Right atrium auricular region (tissue), 2 donors: ENCODE results near the gene PZP. TPM values are rescaled to one million over a fixed set of nuclear protein-coding genes. Genes with fewer than 3 reads are reported as not detected.

Source experiments
- DNase-seq: peaks from one replicate; pipeline ENCODE4 v3.0.0-alpha.2; 2019; ENCODE audit warnings: low spot score
- H3K27ac ChIP-seq, 2 donors: fragments of 200-600 bp; sonication (generic); 1 replicate in 1 of 2; 2 replicates in 1 of 2; pipeline ENCODE4 v1.5.1; 2016 to 2019
- H3K27me3 ChIP-seq, 2 donors: fragments of 200-600 bp; sonication (generic); one replicate each; pipeline versions ENCODE4 v1.5.1 to v1.6.0; 2017 to 2019
- H3K36me3 ChIP-seq: fragments of 200-600 bp; sonication (generic); one replicate; pipeline ENCODE4 v1.5.1; 2016
- H3K4me1 ChIP-seq, 2 donors: fragments of 200-600 bp; sonication (generic); one replicate each; pipeline versions ENCODE4 v1.5.1 to v1.6.0; 2017 to 2019
- H3K4me3 ChIP-seq, 2 donors: fragments of 200-600 bp; sonication (generic); 1 replicate in 1 of 2; 2 replicates in 1 of 2; pipeline ENCODE4 v1.5.1; 2017 to 2019; ENCODE audit warnings: mild to moderate bottlenecking in 1 of 2, moderate library complexity in 1 of 2
- H3K9me3 ChIP-seq, 2 donors: fragments of 200-600 bp; sonication (generic); one replicate each; pipeline ENCODE4 v1.5.1; 2019
- CTCF ChIP-seq, 2 donors: fragments of 200-600 bp; sonication (generic); IDR thresholded peaks; one replicate each; pipeline ENCODE4 v1.5.1; 2019; ENCODE audit warnings: antibody characterized with exemption in 2 of 2
- total RNA-seq, 2 donors: library from RNA; depleted of rRNA; stranded (reverse); fragments of >200 nt; gene quantifications; one replicate each; pipeline ENCODE4 v1.1.0, GENCODE V29; 2016

Gene PZP
- total RNA-seq, 2 donors from 2014 or later = not detected

GRCh38 chr12:9156119-9156518 is 52.1 kb downstream of the PZP start:
- TF ChIP-seq CTCF (IDR thresholded peaks at IDR 0.05) = no peak
- no peak for DNase-seq

GRCh38 chr12:9149372-9149771 is 58.8 kb downstream of the PZP start:
- Histone ChIP-seq H3K27ac (no peak overlapping the region), H3K4me1 (no peaks in the 10 kb centered on the region), H3K36me3 (no peaks in the 10 kb centered on the region), H3K9me3 (peaks cover 4 to 17% of the 10 kb centered on the region in 2 donors), H3K4me3 (no peak overlapping the region), H3K27me3 (no peaks in the 10 kb centered on the region)
- no peak for TF ChIP-seq CTCF (IDR thresholded peaks at IDR 0.05)
- DNase-seq = no peak

More at GRCh38 chr12:9156119-9156518, 52.1 kb downstream of the PZP start:
- H3K27me3 ChIP-seq = no peaks in the 10 kb centered on the region
- H3K9me3 ChIP-seq = no peaks in the 10 kb centered on the region
- H3K27ac ChIP-seq = no peak overlapping the region
- no peak overlapping the region for H3K4me3 ChIP-seq
- no peaks in the 10 kb centered on the region for H3K4me1 ChIP-seq
- H3K36me3 ChIP-seq = no peaks in the 10 kb centered on the region

GRCh38 chr12:9148926-9149325 is 59.3 kb downstream of the PZP start:
- H3K4me1 ChIP-seq = no peaks in the 10 kb centered on the region
- H3K27ac ChIP-seq = no peak overlapping the region
- peaks cover 7 to 21% of the 10 kb centered on the region in 2 donors for H3K9me3 ChIP-seq
- TF ChIP-seq CTCF (IDR thresholded peaks at IDR 0.05) = no peak
- H3K36me3 ChIP-seq = no peaks in the 10 kb centered on the region
- no peaks in the 10 kb centered on the region for H3K27me3 ChIP-seq
- H3K4me3 ChIP-seq = no peak overlapping the region
- DNase-seq = no peak

GRCh38 chr12:9147461-9147860 is 60.7 kb downstream of the PZP start:
- Histone ChIP-seq H3K4me1 (no peaks in the 10 kb centered on the region), H3K9me3 (peaks cover 8 to 23% of the 10 kb centered on the region in 2 donors), H3K27ac (no peak overlapping the region), H3K27me3 (no peaks in the 10 kb centered on the region), H3K4me3 (no peak overlapping the region), H3K36me3 (no peaks in the 10 kb centered on the region)
- DNase-seq = no peak
- TF ChIP-seq CTCF (IDR thresholded peaks at IDR 0.05) = no peak

GRCh38 chr12:9144730-9145106 is 63.5 kb downstream of the PZP start:
- H3K4me3 ChIP-seq = no peak overlapping the region
- no peaks in the 10 kb centered on the region for H3K36me3 ChIP-seq
- H3K4me1 ChIP-seq = no peaks in the 10 kb centered on the region
- no peak overlapping the region for H3K27ac ChIP-seq
- no peaks in the 10 kb centered on the region for H3K27me3 ChIP-seq
- peaks cover 8 to 23% of the 10 kb centered on the region in 2 donors for H3K9me3 ChIP-seq
- DNase-seq = no peak
- TF ChIP-seq CTCF (IDR thresholded peaks at IDR 0.05) = no peak

- Histone ChIP-seq H3K36me3 (no peaks in the 10 kb centered on the region), H3K27ac (no peak overlapping the region), H3K4me1 (no peaks in the 10 kb centered on the region), H3K27me3 (no peaks in the 10 kb centered on the region), H3K9me3 (peaks cover 8 to 23% of the 10 kb centered on the region in 2 donors), H3K4me3 (no peak overlapping the region)
- no peak for DNase-seq
- no peak for TF ChIP-seq CTCF (IDR thresholded peaks at IDR 0.05)
These were observed 64.1 kb downstream of the PZP start for GRCh38 chr12:9143929-9144729.
